Stimulated activated CD8-positive, alpha-beta memory T cell treated with anti-CD3 and anti-CD28 coated beads, Interleukin-4, amount 100 ng/mL, for 4 hours (primary cell): Measurements from ENCODE around the gene RPS6KB1.
"Not testable (repeated sequence)": the region's sequence is repeated elsewhere in the genome, so short reads cannot be mapped to it uniquely, and the experiment has no call there.

Experiments
- DNase-seq, 2 donors: peaks; one replicate each; pipeline ENCODE4 v3.0.0-alpha.2; 2020; ENCODE audit warnings: low read depth in 2 of 2, low spot score in 1 of 2

The RPS6KB1 gene

DNA sequence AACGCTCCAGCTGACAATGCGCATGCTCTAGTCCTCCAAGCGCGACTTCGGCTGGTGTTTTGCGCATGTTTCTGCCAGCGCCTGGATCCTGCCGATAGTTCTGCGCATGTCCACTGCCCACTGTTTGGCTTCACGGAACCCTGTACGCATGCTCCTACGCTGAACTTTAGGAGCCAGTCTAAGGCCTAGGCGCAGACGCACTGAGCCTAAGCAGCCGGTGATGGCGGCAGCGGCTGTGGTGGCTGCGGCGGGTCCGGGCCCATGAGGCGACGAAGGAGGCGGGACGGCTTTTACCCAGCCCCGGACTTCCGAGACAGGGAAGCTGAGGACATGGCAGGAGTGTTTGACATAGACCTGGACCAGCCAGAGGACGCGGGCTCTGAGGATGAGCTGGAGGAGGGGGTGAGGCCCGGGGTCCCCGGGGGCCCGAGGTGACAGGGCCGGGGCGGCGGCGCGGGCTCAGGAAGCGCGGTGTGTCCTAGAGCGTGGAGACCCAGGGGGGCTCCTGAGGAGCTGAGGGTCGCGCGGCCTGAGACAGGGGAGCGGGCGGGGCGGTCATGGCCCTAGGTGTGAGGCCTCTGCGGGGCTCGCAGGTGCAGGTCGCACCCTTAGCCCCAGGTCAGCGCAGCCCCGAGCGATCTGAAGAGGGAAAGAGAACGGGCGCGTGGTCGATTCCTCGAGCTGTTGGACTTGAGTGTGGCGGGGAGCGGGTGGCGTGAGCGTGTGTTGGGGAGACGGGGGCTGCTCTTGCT lies at the start of gene RPS6KB1, which contains the start of gene TUBD1:
TSS of gene RPS6KB1 (plus strand) at position 198 of the 752 bp plus-strand sequence. CDS start at position 262, 64 bp downstream.
TSS of gene TUBD1 (minus strand) at position 20 of the 752 bp plus-strand sequence. CDS start 1,941 bp downstream, outside the sequence.
- DNase-seq: peak; percentile 96

DNA sequence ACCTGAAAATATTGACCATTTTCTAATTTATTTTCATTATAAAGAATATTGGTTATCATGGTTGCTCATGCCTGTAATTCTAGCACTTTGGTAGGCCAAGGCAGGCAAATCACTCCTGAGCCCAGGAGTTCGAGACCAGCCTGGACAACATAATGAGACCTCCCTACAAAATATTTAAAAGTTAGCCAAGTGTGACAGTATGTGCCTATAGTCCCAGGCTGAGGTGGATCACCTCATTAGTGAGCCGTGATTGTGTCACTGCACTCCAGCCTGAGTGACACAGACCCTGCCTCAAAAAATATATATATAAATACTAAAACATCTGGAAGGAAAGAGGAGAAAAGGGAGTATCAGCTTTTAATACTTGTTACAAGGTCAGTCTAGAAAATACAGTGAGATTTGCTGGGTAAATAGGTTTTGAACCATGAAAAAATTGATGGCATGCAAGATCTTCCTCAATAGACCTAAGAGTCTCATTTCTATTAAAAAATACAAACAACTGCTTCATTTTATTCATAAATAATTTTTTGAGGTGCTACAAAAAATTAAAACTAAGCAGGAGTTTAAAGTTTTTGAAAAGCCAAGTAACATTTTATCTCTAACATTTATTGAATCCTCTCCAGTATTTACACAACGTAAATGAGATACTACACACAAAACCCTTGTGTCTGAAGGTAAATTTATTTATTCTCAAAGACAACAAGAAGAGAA lies 47.9 kb upstream of the RPS6KB1 start:
- no peak for DNase-seq

DNA sequence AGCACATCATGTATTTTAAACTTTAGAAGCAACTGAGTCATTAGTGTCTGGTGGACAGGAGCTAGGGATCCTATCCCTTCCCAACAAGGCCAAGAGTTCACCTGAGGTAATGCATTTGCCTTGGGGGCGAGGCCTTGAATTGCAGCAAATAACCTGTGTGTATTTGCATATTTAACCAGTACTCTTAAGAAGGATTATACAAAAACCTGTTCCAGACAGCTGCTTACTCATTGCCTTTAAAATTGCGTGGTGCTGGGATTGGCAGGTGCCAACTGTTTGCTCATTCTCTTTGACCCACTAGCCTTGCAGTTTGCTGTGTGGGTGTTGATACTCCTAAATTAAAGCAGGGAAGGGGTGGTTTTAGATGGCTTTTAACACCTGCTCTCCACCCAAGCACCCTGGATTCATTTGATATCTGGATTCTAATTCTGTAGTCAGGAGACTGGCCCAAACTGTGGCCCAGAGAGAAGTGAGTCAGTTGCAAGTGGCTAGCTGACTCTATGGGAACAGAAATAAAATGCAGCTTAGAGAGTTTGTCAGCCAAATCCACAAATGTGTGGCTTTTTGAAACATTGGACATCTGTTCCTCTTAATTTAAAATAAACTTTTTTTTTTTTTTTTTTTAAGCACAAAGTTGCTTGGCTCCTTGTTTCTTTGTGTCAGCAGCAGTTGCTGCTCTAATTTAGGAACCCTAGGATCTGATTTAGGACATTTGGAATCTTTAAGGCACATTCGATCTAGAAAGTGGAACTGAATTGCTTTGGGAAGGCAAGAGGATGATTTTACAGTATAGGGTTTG lies 47.1 kb upstream of the RPS6KB1 start:
- no peak for DNase-seq

DNA sequence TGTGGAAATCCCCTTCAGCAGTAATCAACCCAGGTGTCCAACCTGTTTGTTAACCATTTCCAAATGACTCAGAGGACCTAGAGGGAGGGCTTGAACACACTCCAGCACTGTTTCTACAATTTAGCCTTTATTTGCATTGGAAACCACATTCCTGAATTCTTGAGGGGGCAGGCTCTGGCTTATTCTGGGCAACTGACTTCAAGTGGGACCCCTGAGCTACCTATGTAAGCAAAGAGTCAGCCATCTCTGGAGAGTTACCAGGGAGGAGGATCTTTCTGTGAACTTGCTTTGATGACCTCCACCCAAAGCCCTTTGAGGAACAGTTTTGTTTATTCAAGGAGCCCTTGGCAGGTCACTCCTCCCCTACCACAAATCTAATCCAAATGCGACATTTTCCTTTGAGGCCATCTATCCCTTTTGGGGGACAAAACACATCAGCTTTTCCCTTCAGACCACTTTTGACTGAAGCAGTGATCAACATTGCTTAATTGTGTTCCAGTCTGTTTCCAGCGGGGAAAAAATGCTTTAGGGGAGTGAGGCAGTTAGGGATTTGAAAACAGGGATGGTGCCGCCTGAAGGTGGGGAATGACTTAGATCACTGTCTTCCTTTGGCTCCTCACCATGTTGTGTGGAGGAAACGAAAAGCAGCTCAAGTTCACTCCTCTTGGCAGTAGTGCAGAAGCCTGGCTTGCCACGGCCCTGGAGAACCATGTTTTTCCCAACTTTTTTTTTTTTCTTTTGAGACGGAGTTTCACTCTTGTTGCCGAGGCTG lies 46.3 kb upstream of the RPS6KB1 start:
- DNase-seq: no peak

DNA sequence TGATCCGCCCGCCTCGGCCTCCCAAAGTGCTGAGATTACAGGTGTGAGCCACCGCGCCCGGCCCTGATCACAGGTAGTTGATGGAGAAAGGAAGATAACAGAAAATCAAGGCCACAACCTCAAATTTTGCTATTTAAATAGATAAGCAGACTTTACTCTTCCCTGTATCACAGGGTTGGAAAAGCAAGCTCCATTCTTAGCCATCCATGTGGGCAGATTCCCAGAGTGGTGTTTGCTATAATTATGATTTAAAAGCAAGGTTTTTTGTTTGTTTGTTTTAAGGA lies 44.6 kb upstream of the RPS6KB1 start:
- DNase-seq: no peak

DNA sequence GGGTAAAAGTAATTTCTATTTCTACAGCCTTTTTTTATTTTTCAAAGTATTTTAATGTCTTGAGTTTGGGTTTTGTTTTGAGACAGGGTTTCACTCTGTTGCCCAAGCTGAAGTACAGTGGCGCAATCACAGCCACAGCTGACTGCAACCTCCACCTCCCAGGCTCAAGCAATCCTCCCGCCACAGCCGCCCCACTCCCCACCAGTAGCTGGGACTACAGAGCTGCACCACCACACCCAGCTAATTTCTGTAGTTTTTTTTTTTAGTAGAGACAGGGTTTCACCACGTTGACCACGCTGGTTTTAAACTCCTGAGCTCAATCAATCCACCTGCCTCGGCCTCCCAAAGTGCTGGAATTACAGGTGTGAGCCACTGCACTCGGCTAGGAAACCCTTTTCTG lies 44.1 kb upstream of the RPS6KB1 start:
- no peak for DNase-seq

DNA sequence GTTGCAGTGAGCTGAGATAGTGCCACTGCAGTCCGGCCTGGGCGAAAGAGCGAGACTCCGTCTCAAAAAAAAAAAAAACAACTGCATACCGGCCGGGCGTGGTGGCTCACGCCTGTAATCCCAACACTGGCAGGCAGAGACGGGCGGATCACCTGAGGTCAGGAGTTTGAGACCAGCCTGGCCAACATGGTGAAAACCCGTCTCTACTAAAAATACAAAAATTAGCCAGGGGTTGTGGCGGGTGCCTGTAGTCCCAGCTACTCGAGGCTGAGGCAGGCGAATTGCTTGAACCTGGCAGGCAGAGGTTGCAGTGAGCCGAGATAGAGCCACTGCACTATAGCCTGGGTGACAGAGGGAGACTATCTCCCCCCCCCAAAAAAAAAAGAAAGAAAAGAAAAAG lies 42.6 kb upstream of the RPS6KB1 start:
- DNase-seq: not testable (repeated sequence)

DNA sequence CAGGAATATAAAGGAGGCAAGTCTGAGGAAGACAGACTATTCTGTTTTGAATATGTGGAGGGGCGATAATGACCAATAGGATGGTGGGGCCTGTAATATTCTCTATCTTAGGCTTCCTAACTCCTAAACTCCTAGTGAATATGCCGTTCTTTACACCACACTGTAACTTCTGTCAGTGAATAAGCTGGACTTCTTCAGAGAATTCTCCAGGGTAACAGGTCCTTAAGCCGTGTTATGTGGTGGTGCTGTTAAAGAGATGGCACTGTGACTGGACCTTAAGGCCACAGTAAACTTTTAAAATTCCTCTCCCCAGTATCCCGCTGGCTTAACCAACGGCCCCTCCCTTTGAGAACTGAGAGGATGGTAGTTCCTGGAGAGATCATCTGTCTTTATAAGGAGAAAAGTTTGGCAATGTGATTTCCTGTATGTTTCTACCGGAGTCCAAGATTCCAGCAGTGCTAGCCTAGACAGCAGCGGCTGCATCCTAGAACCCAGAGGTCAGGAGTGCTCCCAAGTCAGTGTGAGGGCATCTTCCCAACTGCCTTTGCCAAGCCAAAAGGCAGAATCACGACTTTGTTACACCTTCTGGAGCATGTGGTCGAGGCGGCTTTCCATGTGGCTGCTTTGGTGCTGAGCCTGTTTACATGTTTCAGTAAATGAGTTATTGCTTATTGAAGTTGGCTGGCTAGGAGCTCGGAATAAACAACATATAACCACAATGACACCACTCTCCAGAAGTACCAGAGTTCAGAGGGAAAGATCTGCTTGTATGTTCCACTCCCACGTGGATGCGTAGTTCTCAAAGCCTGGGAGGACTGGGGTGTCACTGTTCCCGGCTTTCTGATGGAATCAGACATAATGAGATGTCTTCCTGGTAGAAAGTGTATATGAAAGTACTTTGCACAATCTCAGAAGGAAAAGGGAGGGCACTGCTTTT lies 41.2 kb upstream of the RPS6KB1 start:
- no peak for DNase-seq

DNA sequence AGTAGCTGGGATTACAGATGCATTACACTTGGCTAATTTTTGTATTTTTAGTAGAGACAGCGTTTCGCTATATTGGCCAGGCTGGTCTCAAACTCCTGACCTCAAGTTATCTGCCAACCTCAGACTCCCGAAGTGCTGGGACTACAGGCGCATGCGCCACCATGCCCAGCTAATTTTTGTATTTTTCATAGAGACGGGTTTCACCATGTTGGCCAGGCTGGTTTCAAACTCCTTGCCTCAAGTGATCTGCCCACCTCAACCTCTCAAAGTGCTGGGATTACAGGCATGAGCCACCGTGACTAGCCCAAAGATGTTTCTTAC lies 40.1 kb upstream of the RPS6KB1 start:
- DNase-seq: not testable (repeated sequence)

DNA sequence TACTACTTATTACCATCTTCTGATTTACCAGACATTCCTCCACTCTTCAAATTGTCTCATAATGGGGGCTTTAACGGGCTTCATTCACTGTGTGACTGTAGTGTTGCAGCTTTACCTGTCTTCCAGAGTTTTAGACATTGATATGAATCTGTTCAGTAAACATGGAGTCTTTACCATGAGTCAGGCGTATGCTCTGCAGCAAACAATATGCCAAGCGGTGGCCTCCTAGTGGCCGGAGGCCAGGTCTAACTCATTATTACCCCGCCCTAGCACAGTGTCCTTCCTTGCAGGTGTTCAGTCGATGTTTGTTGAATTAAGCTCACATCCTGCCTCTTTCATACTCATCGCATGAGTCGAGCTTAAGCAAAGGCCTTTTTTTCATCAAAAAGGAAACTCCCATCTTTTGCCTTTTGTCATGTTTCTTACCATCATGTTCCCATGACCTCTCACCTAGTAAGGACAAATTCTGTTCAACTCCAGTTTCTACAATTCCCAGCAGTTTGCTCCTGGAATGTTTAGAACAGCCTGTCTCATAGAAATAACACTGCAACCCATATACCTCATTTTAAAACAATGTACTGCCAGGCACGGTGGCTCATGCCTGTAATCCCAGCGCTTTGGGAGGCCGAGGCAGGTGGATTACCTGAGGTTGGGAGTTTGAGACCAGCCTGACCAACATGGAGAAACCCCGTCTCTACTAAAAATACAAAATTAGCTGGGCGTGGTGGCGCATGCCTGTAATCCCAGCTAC lies 39.6 kb upstream of the RPS6KB1 start:
- DNase-seq: no peak

DNA sequence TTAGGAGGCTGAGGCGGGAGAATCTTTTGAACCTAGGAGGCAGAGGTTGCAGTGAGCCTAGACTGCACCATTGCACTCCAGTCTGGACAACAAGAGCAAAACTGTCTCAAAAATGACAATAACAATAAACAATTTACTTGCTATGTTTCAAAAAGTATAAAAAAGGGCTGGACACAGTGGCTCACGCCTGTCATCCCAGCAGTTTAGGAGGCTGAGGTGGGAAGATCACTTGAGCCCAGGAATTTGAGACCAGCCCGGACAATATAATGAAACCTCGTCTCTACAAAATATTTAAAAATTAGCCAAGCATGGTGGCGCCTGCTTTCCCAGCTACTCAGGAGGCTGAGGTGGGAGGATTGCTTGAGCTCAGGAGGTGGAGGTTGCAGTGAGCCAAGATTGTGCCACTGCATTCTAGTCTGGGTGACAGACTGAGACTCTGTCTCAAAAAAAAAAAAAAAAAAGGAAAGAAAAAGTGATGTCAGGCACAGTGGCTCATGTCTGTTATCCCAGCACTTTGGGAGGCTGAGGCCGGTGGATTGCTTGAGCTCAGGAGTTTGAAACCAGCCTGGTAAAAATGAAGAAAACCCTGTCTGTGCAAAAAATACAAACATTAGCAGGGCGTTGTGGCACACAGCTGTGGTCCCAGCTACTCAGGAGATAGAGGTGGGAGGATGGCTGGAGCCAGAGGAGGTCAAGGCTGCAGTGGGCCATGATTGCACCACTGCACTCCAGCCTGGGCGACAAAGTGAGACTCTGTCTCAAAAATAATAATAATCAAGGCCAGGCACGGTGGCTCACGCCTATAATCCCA lies 38.8 kb upstream of the RPS6KB1 start:
- DNase-seq: not testable (repeated sequence)

DNA sequence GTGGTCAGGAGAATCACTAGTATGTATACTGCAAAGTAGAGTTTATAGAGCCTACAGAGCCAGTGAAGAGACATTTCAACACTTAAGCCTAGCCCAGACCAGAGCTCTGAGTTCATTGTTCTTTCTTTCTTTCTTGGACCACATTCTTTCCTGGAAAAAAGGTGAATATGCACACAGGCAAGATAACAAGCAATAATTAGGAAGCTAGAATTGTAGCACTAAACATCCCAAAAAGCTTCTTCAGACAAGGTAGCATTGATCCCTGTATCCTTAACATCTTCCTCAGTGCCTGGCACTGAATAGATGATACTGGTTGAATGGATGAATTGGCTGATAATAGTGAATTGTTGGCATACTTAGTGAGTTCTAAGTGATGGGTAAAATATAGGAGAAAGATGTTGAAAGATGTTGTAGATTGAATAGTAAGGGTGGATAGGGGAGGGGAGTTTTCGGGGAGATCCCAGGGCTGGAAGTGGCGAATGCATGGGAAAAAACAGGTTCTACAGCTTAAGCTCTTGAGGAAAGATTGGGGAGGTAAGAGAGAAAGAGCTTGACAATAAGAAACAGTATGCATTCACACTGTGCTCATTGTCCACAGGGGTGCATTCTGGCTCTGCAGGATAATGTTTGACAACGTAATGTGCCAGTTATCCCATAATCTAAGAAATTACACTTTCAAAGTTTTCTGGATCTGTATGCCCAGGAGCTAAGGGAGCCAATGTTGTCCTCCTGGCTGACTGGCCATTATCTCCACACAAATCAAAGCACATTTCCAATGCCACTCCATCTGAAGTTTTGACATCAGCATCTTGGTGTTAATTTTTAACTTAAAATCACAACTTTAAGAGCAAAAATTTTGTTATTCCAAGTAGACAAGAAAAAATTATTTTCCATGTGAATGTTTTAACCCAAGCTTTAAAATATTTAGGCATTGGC lies 35.8 kb upstream of the RPS6KB1 start:
- no peak for DNase-seq

DNA sequence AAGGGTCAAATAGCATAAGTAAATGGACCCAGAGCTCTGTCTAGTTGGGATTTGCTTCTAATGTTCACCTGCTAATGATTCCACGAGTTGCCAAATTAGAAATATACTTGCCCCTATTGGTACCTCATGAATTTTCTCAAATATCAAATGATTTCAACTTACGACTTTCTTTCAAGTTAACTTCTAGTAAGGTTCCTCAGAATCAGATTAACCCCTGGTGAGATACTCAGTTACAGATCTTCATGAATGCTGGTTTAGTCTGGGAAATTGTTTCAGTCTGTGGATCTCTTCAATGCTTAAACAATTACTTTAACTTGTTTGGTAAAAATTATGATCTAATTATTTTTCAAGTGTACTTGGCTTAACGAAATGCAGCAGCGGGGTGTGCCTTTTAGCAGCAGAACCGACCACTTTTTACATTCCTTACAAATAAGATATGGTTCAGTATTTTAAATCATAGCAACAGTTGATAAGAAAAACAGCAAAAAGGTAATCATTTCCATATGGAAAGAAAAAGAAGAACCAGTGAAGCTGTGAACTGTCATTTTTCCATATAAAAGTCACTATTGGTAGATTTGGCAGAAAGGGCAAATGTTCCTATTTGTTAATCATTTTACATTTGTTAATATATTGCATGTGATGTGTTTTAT lies 34.6 kb upstream of the RPS6KB1 start:
- no peak for DNase-seq

DNA sequence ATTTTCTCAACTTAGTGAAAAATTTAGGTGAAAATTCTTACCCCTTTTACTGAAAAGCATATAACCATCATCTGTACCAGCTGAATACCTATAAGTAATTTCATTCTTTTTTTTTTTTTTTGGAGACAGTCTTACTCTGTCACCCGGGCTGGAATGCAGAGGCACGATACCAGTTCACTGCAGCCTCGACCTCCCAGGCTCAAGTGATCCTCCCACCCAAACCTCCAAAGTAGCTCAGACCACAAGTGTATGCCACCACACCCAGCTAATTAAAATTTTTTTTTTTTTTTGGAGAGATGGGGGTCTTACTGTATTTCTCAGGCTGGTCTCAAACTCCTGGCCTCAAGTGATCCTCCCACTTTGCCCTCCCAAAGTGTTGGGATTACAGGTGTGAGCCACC lies 34.0 kb upstream of the RPS6KB1 start:
- DNase-seq: no peak

DNA sequence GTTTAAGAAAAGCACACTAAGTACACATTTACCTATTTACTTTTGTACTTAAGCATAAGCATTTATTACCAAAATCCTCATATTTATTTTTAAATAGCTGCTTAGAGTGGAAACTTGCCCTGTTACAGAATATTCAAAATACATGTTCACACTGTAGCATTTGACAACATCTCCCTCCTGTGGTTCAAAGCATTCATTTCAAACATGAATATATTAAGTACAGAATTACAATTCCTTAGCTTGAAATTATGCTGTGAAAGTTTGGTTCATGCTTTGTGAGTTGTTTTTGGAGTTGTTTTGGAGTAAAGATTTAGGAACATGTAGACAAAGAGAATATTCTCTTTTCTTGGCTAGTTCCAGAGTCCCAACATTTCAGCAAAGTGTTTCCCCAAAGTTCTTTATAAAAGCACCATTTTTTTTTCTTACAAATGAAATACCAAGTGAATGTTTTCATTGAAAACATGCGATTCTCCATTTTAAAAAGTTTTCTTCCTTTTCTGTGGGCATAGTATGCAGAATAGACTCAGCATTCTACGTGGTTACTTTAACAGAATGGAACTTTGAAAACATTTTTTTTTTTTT lies 33.4 kb upstream of the RPS6KB1 start:
- no peak for DNase-seq

DNA sequence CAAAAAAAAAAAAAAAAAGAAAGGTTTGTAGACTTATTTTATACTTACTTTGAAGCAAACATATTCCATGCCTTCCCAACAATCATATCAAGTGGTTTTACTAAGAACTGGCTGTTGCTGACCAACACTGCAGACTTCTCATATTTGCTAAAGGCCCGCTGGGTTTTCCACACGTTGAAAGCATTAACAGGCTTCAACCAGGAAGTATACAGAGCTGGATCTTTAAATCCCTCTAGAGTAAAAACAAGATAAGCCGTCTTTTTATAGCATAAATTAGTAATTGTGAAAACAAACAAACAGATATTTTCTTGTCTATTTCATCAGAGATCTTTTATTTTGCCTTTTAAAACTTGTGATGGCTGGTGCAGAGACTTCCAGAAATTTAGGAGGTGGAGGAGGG lies 29.3 kb upstream of the RPS6KB1 start:
- DNase-seq: no peak

DNA sequence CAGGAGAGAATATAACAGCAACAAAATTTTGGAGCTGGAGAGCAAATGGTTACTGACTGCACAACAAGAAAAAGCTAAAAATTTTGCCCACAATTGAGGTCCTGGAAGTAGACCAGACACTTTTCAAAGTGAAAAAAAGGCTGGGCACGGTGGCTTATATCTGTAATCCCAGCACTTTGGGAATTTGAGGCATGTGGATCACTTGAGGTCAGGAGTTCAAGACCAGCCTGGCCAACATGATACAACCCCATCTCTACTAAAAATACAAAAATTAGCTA lies 23.0 kb upstream of the RPS6KB1 start:
- no peak for DNase-seq
